Osteoblast (primary cell): ENCODE results near the gene FNDC11. TPM values are rescaled to one million over a fixed set of nuclear protein-coding genes. Genes with fewer than 3 reads are reported as not detected.

Source experiments
- DNase-seq: peaks from one replicate; pipeline ENCODE4 v3.0.0; 2011; ENCODE audit warnings: low spot score, mixed read lengths; ENCODE audit not compliant: insufficient read length; ENCODE audit errors: missing footprints
- H2AFZ ChIP-seq: 2 replicates; pipeline ENCODE4 v1.6.0; 2011; ENCODE audit warnings: mild to moderate bottlenecking, low read length
- H3K27ac ChIP-seq: 2 replicates; pipeline ENCODE4 v1.5.1; 2011; ENCODE audit warnings: mild to moderate bottlenecking, low read depth, low read length, moderate library complexity
- H3K27me3 ChIP-seq: 2 replicates; pipeline ENCODE4 v1.6.0; 2012; ENCODE audit warnings: mild to moderate bottlenecking, control low read depth, inconsistent platforms, low read length, moderate library complexity; ENCODE audit not compliant: insufficient read depth
- H3K36me3 ChIP-seq: 2 replicates; pipeline ENCODE4 v1.5.1; 2011; ENCODE audit warnings: mild to moderate bottlenecking, low read length, control low read depth, moderate library complexity; ENCODE audit not compliant: insufficient read depth
- H3K4me1 ChIP-seq: 2 replicates; pipeline ENCODE4 v1.5.1; 2011; ENCODE audit warnings: mild to moderate bottlenecking, low read length, control low read depth, moderate library complexity; ENCODE audit not compliant: insufficient read depth
- H3K4me2 ChIP-seq: 2 replicates; pipeline ENCODE4 v1.6.0; 2011; ENCODE audit warnings: mild to moderate bottlenecking, low read length; ENCODE audit not compliant: insufficient read depth
- H3K4me3 ChIP-seq: fragments of 200-600 bp; sonication (generic); 3 replicates; pipeline ENCODE4 v1.5.1; 2012; ENCODE audit warnings: mild to moderate bottlenecking, low read length, inconsistent platforms; ENCODE audit not compliant: insufficient read depth
- H3K79me2 ChIP-seq: 2 replicates; pipeline ENCODE4 v1.6.0; 2012; ENCODE audit warnings: mild to moderate bottlenecking, low read length, control low read depth, inconsistent platforms; ENCODE audit not compliant: insufficient read depth
- H3K9me3 ChIP-seq: 2 replicates; pipeline ENCODE4 v1.5.1; 2011; ENCODE audit warnings: low read depth, low read length, control low read depth
- H4K20me1 ChIP-seq: 2 replicates; pipeline ENCODE4 v1.6.0; 2012; ENCODE audit warnings: mild to moderate bottlenecking, low read length, control low read depth; ENCODE audit not compliant: insufficient read depth
- CTCF ChIP-seq: IDR thresholded peaks from 2 replicates; pipeline ENCODE4 v1.5.1; 2011; ENCODE audit warnings: mild to moderate bottlenecking, low read depth, low read length, moderate library complexity; ENCODE audit errors: extremely low read depth
- total RNA-seq: library from RNA; depleted of rRNA; stranded (reverse); fragments of >200 nt; gene quantifications from 2 replicates; pipeline ENCODE4 v1.2.3, GENCODE V29; 2012

Gene FNDC11
- total RNA-seq, 1 donor = not detected

- Histone ChIP-seq H3K4me2 (no peak overlapping the region), H3K4me3 (no peak overlapping the region), H3K79me2 (no peaks in the 10 kb centered on the region), H3K27me3 (no peaks in the 10 kb centered on the region), H3K9me3 (no peaks in the 10 kb centered on the region), H3K4me1 (no peaks in the 10 kb centered on the region), H3K36me3 (no peaks in the 10 kb centered on the region), H4K20me1 (no peaks in the 10 kb centered on the region), H2AFZ (no peak overlapping the region), H3K27ac (no peak overlapping the region)
- no peak for DNase-seq
- TF ChIP-seq CTCF = no peak
These were observed 7.1 kb downstream of the FNDC11 start for GRCh38 chr20:63560856-63561609.

- TF ChIP-seq CTCF = no peak
- Histone ChIP-seq H3K4me3 (no peak overlapping the region), H3K27ac (no peak overlapping the region), H3K4me1 (no peaks in the 10 kb centered on the region), H3K36me3 (no peaks in the 10 kb centered on the region), H4K20me1 (no peaks in the 10 kb centered on the region), H3K4me2 (no peak overlapping the region), H2AFZ (no peak overlapping the region), H3K27me3 (no peaks in the 10 kb centered on the region), H3K79me2 (no peaks in the 10 kb centered on the region), H3K9me3 (no peaks in the 10 kb centered on the region)
- DNase-seq = no peak
These were observed 7.9 kb downstream of the FNDC11 start for GRCh38 chr20:63561624-63562396.

- H3K79me2 ChIP-seq = no peaks in the 10 kb centered on the region
- H3K27me3 ChIP-seq = no peaks in the 10 kb centered on the region
- H3K4me1 ChIP-seq = no peaks in the 10 kb centered on the region
- H3K36me3 ChIP-seq = no peaks in the 10 kb centered on the region
- H3K9me3 ChIP-seq = no peaks in the 10 kb centered on the region
- H3K4me2 ChIP-seq = no peak overlapping the region
- DNase-seq = no peak
- H3K27ac ChIP-seq = no peak overlapping the region
- no peak overlapping the region for H2AFZ ChIP-seq
- TF ChIP-seq CTCF = no peak
- H4K20me1 ChIP-seq = no peaks in the 10 kb centered on the region
- no peak overlapping the region for H3K4me3 ChIP-seq
These were observed 8.7 kb downstream of the FNDC11 start for GRCh38 chr20:63562461-63563224.
